C4-2B (cell line): ENCODE results near the gene ZBTB16.

Source experiments
- CTCF ChIP-seq: fragments of 450-650 bp; conservative IDR thresholded peaks from 2 replicates; pipeline ENCODE4 v1.5.1; 2017; ENCODE audit warnings: mild to moderate bottlenecking
- ZFX ChIP-seq: fragments of 450-650 bp; IDR thresholded peaks from 2 replicates; pipeline ENCODE4 v1.6.1; 2017

GRCh38 chr11:114154271-114155047 is 94.9 kb downstream of the ZBTB16 start:
- TF ChIP-seq CTCF: no peak
- no peak for TF ChIP-seq ZFX
